Thoracic aorta (tissue), 2 donors: ENCODE results near the gene STX1A. TPM values are rescaled to one million over a fixed set of nuclear protein-coding genes. Genes with fewer than 3 reads are reported as not detected.
"Not testable (repeated sequence)": the region's sequence is repeated elsewhere in the genome, so short reads cannot be mapped to it uniquely, and the experiment has no call there.

Source experiments
- ATAC-seq: fragments of 150-250 bp; one replicate; pipeline ENCODE4 v1.8.0; 2017; ENCODE audit warnings: low read depth; ENCODE audit not compliant: insufficient number of reproducible peaks, low FRiP score
- DNase-seq: peaks from one replicate; pipeline ENCODE4 v3.0.0-alpha.2; 2020; ENCODE audit warnings: low spot score
- H3K27ac ChIP-seq, 2 donors: fragments of 200-600 bp; sonication (generic); 1 replicate in 1 of 2; 2 replicates in 1 of 2; pipeline ENCODE4 v1.5.1; 2016; ENCODE audit warnings: mild to moderate bottlenecking in 2 of 2, moderate library complexity in 2 of 2
- H3K27me3 ChIP-seq: fragments of 200-600 bp; sonication (generic); replicated peaks from 2 replicates; pipeline ENCODE4 v1.6.0; 2016; ENCODE audit warnings: mild to moderate bottlenecking; ENCODE audit not compliant: insufficient read depth
- H3K36me3 ChIP-seq: fragments of 200-600 bp; sonication (generic); one replicate; pipeline ENCODE4 v1.5.1; 2016
- H3K4me1 ChIP-seq, 2 donors: fragments of 200-600 bp; sonication (generic); 1 replicate in 1 of 2; 2 replicates in 1 of 2; pipeline versions ENCODE4 v1.5.1 to v1.6.0; 2016; ENCODE audit warnings: low read depth in 2 of 2, mild to moderate bottlenecking in 1 of 2; ENCODE audit not compliant: control insufficient read depth in 1 of 2
- H3K4me3 ChIP-seq: fragments of 200-600 bp; sonication (generic); 2 replicates; pipeline ENCODE4 v1.5.1; 2016; ENCODE audit warnings: mild to moderate bottlenecking
- H3K9me3 ChIP-seq: fragments of 200-600 bp; sonication (generic); 2 replicates; pipeline ENCODE4 v1.5.1; 2016
- total RNA-seq, 2 donors: library from RNA; depleted of rRNA; stranded (reverse); fragments of >200 nt; gene quantifications; one replicate each; pipeline versions ENCODE4 v1.1.0 to v1.2.3, GENCODE V29; 2016
- TF ChIP-seq, protein P1 (sequence below): fragments of 200-600 bp; sonication (generic); IDR thresholded peaks from one replicate; pipeline ENCODE4 v1.5.1; 2019; ENCODE audit warnings: antibody characterized with exemption

The STX1A gene
- total RNA-seq, 2 donors from 2014 or later, result 10.3 to 16.8 TPM

GRCh38 chr7:73717025-73717807 is 2.3 kb downstream of the STX1A start:
- H3K27me3 ChIP-seq, result no peaks in the 10 kb centered on the region
- no peak for DNase-seq
- TF ChIP-seq, protein P1, sequence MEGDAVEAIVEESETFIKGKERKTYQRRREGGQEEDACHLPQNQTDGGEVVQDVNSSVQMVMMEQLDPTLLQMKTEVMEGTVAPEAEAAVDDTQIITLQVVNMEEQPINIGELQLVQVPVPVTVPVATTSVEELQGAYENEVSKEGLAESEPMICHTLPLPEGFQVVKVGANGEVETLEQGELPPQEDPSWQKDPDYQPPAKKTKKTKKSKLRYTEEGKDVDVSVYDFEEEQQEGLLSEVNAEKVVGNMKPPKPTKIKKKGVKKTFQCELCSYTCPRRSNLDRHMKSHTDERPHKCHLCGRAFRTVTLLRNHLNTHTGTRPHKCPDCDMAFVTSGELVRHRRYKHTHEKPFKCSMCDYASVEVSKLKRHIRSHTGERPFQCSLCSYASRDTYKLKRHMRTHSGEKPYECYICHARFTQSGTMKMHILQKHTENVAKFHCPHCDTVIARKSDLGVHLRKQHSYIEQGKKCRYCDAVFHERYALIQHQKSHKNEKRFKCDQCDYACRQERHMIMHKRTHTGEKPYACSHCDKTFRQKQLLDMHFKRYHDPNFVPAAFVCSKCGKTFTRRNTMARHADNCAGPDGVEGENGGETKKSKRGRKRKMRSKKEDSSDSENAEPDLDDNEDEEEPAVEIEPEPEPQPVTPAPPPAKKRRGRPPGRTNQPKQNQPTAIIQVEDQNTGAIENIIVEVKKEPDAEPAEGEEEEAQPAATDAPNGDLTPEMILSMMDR, result no peak
- peak overlapping the region in 1 of 2 donors; percentile 31 for H3K27ac ChIP-seq
- peaks cover 21 to 67% of the 10 kb centered on the region in 2 donors for H3K4me1 ChIP-seq
- no peak for ATAC-seq
- H3K9me3 ChIP-seq, result no peaks in the 10 kb centered on the region
- H3K4me3 ChIP-seq, result peak overlapping the region; percentile 93
- H3K36me3 ChIP-seq, result no peaks in the 10 kb centered on the region

GRCh38 chr7:73716318-73716890 is 3.1 kb downstream of the STX1A start:
- Histone ChIP-seq H3K36me3 (no peaks in the 10 kb centered on the region), H3K4me3 (no peak overlapping the region), H3K9me3 (no peaks in the 10 kb centered on the region), H3K27me3 (no peaks in the 10 kb centered on the region), H3K27ac (no peak overlapping the region), H3K4me1 (peaks cover 17 to 59% of the 10 kb centered on the region in 2 donors)
- no peak for DNase-seq
- ATAC-seq, result no peak
- TF ChIP-seq, protein P1, result no peak

- H3K36me3 ChIP-seq, result no peaks in the 10 kb centered on the region
- H3K9me3 ChIP-seq, result no peaks in the 10 kb centered on the region
- H3K27me3 ChIP-seq, result no peaks in the 10 kb centered on the region
- DNase-seq, result no peak
- TF ChIP-seq, protein P1, result no peak
- H3K4me1 ChIP-seq, result peaks cover 17 to 53% of the 10 kb centered on the region in 2 donors
- no peak overlapping the region for H3K4me3 ChIP-seq
- H3K27ac ChIP-seq, result no peak overlapping the region
- no peak for ATAC-seq
Observed at GRCh38 chr7:73715648-73716317, 3.7 kb downstream of the STX1A start.

- H3K9me3 ChIP-seq, ATAC-seq, DNase-seq, H3K4me3 ChIP-seq, H3K27me3 ChIP-seq, H3K27ac ChIP-seq, H3K36me3 ChIP-seq: not testable (repeated sequence)
- H3K4me1 ChIP-seq, result peaks cover 8 to 33% of the 10 kb centered on the region in 2 donors
Observed at GRCh38 chr7:73713319-73713718, 6.2 kb downstream of the STX1A start.

GRCh38 chr7:73712773-73713172 is 6.7 kb downstream of the STX1A start:
- TF ChIP-seq, protein P1, result no peak

More at GRCh38 chr7:73712773-73713172, 6.7 kb downstream of the STX1A start:
- Histone ChIP-seq H3K4me3 (no peak overlapping the region), H3K36me3 (no peaks in the 10 kb centered on the region), H3K27me3 (no peaks in the 10 kb centered on the region), H3K9me3 (no peaks in the 10 kb centered on the region), H3K27ac (no peak overlapping the region), H3K4me1 (peaks cover 3 to 28% of the 10 kb centered on the region in 2 donors)
- ATAC-seq, result no peak
- no peak for DNase-seq
